Measurements from ENCODE around the gene ARHGAP18. TPM values are rescaled to one million over a fixed set of nuclear protein-coding genes. Genes with fewer than 3 reads are reported as not detected.

The ARHGAP18 gene
- total RNA-seq, 1 donor from 2014 or later: 38.6 TPM

GRCh38 chr6:129634411-129635230 lies 75.4 kb downstream of the ARHGAP18 start:
- no peaks in the 10 kb centered on the region for H3K27me3 Mint-ChIP-seq (ENCODE audit: low read depth, unreplicated experiment)
- Histone ChIP-seq H2AFZ (ENCODE audit: low read depth, low read length) (no peak overlapping the region), H3K36me3 (ENCODE audit: insufficient read depth, low read length) (peaks cover 7% of the 10 kb centered on the region), H3K9ac (ENCODE audit: low read length) (no peak overlapping the region), H3K27ac (ENCODE audit: low read depth, low read length) (no peak overlapping the region), H3K9me3 (ENCODE audit: insufficient read depth, low read depth, low read length) (no peaks in the 10 kb centered on the region), H3K4me1 (ENCODE audit: insufficient read depth, low read length) (peaks cover 23% of the 10 kb centered on the region), H3K4me3 (ENCODE audit: insufficient read depth, low read depth, low read length) (no peak overlapping the region), H4K20me1 (ENCODE audit: insufficient read depth, low read length) (no peaks in the 10 kb centered on the region), H3K79me2 (ENCODE audit: insufficient read depth, low read length) (peaks cover 3% of the 10 kb centered on the region), H3K27me3 (ENCODE audit: insufficient read depth, low read length) (no peaks in the 10 kb centered on the region), H3K4me2 (ENCODE audit: low read length) (no peak overlapping the region)
- H3K9me3 Mint-ChIP-seq (ENCODE audit: unreplicated experiment): no peaks in the 10 kb centered on the region
- DNase-seq (ENCODE audit: low read depth) (peak; percentile 30), FAIRE-seq (no peak)
- peak overlapping the region; percentile 78 for H3K27ac Mint-ChIP-seq (ENCODE audit: unreplicated experiment)
- no peak for TF ChIP-seq EZH2 (IDR thresholded peaks at IDR 0.05; ENCODE audit: insufficient read depth, low read length)
- no peak for TF ChIP-seq CTCF (IDR thresholded peaks at IDR 0.05; ENCODE audit: insufficient read depth, low read depth, low read length)
- peaks cover 28% of the 10 kb centered on the region for H3K4me1 Mint-ChIP-seq (ENCODE audit: low read depth, unreplicated experiment)
- peak overlapping the region; percentile 23 for H3K4me3 Mint-ChIP-seq (ENCODE audit: unreplicated experiment)
- peaks cover 16% of the 10 kb centered on the region for H3K36me3 Mint-ChIP-seq (ENCODE audit: low read depth, unreplicated experiment)

- no peak for FAIRE-seq
Measured at GRCh38 chr6:129633529-129633928, 76.4 kb downstream of the ARHGAP18 start.

More at GRCh38 chr6:129633529-129633928, 76.4 kb downstream of the ARHGAP18 start:
- H3K27me3 Mint-ChIP-seq (ENCODE audit: low read depth, unreplicated experiment): no peaks in the 10 kb centered on the region
- H3K4me1 Mint-ChIP-seq (ENCODE audit: low read depth, unreplicated experiment): peaks cover 22% of the 10 kb centered on the region
- H3K4me3 Mint-ChIP-seq (ENCODE audit: unreplicated experiment): no peak overlapping the region
- H3K9ac ChIP-seq (ENCODE audit: low read length): no peak overlapping the region
- peaks cover 20% of the 10 kb centered on the region for H3K4me1 ChIP-seq (ENCODE audit: insufficient read depth, low read length)
- no peak for DNase-seq (ENCODE audit: low read depth)
- H3K79me2 ChIP-seq (ENCODE audit: insufficient read depth, low read length): no peaks in the 10 kb centered on the region
- peaks cover 14% of the 10 kb centered on the region for H3K36me3 ChIP-seq (ENCODE audit: insufficient read depth, low read length)
- H3K4me2 ChIP-seq (ENCODE audit: low read length): no peak overlapping the region
- no peaks in the 10 kb centered on the region for H4K20me1 ChIP-seq (ENCODE audit: insufficient read depth, low read length)
- TF ChIP-seq EZH2 (IDR thresholded peaks at IDR 0.05; ENCODE audit: insufficient read depth, low read length): no peak
- no peak for TF ChIP-seq CTCF (IDR thresholded peaks at IDR 0.05; ENCODE audit: insufficient read depth, low read depth, low read length)
- H3K27ac Mint-ChIP-seq (ENCODE audit: unreplicated experiment): no peak overlapping the region
- no peaks in the 10 kb centered on the region for H3K27me3 ChIP-seq (ENCODE audit: insufficient read depth, low read length)
- H3K36me3 Mint-ChIP-seq (ENCODE audit: low read depth, unreplicated experiment): peaks cover 16% of the 10 kb centered on the region
- H3K27ac ChIP-seq (ENCODE audit: low read depth, low read length): no peak overlapping the region
- no peaks in the 10 kb centered on the region for H3K9me3 Mint-ChIP-seq (ENCODE audit: unreplicated experiment)
- H3K4me3 ChIP-seq (ENCODE audit: insufficient read depth, low read depth, low read length): no peak overlapping the region
- no peak overlapping the region for H2AFZ ChIP-seq (ENCODE audit: low read depth, low read length)
- H3K9me3 ChIP-seq (ENCODE audit: insufficient read depth, low read depth, low read length): no peaks in the 10 kb centered on the region
